OCI-LY3 (cell line): ENCODE data around the gene GALNTL6.

Experiments
- CTCF ChIP-seq: fragments of 200-600, 300-600 bp; sonication (generic); IDR thresholded peaks from 2 replicates; pipeline ENCODE4 v1.5.1; 2014; ENCODE audit warnings: antibody characterized with exemption, low read length, low read depth
- EZH2phosphoT487 ChIP-seq: fragments of 200-600 bp; shearing (Covaris generic); IDR thresholded peaks from 2 replicates; pipeline ENCODE4 v1.6.1; 2018; ENCODE audit warnings: antibody characterized with exemption, mixed run types, low read depth

DNA sequence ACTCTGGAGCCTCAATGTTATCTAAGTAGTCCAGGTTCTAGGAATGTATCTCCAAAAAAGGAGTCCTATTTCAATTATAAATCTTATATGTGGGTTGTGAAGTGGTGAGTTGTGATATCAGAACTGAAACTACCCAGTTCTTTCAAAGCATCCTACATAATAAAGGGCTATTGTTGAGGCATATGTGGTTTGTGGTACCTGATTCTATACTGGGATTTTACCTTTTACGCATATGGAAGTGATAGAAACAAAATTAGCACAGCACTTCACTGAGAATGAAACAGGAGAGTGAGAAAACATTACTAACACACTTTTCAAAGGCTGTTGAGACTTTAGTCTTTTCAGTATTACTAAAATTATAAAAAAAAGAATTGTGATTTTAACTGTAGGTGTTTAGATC, 937.7 kb downstream of the GALNTL6 start:
- no peak for TF ChIP-seq CTCF
- TF ChIP-seq EZH2phosphoT487: peak; percentile 63; the same call in 1 of the 2 replicates
